ENCODE measurements around the gene KCNT2.

GRCh38 chr1:196367838-196368237 lies 240.4 kb downstream of the KCNT2 start:
- TF ChIP-seq CTCF (IDR thresholded peaks at IDR 0.05; ENCODE audit: poor library complexity, severe bottlenecking) (no peak), SMC3 (conservative IDR thresholded peaks at IDR 0.05; ENCODE audit: poor library complexity) (no peak)

All from neural cell (in vitro differentiated cells).